Measurements from ENCODE around the gene TRIM66.

- TF ChIP-seq CTCF (IDR thresholded peaks at IDR 0.05), result no peak
- no peak for TF ChIP-seq POLR2A (IDR thresholded peaks at IDR 0.05)
These were observed 31.4 kb upstream of the TRIM66 start for GRCh38 chr11:8713760-8714454.

All from thyroid gland (tissue), 4 donors.